T-helper 9 cell (primary cell): Measurements from ENCODE around the gene MGMT.

Source experiments
- DNase-seq: peaks from one replicate; pipeline ENCODE4 v3.0.0-alpha.2; 2020

The MGMT gene

GRCh38 chr10:129741280-129741977 is 274.4 kb downstream of the MGMT start:
- no peak for DNase-seq

DNA sequence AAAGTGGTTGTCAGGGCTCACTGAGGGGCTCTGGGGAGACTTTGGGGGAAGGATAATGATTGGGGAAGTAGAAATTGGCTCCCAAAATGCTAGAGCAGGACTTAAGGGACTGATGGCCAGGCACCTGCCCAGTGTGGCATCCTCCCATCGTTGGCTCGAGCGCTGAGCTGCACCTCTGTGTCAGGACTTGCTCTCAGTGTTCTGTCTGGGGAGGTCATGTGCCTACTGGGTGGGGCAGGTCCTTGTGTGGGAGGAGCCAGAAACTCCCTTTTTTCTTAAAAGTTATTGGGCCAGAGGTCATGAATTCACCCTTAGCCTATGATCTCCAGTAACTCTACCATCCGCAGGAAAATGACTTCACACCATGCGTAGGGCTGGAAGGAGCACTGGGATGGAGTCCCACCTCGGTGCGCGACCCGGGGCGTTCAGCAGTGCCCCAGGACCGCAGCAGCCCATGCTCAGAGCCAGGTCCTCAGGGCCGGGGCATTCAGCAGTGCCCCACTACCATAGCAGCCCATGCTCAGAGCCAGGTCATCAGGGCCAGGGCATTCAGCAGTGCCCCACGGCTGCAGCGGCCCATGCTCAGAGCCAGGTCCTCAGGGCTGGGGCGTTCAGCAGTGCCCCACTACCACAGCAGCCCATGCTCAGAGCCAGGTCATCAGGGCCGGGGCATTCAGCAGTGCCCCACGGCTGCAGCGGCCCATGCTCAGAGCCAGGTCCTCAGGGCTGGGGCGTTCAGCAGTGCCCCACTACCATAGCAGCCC is 275.1 kb downstream of the MGMT start:
- DNase-seq, result no peak

DNA sequence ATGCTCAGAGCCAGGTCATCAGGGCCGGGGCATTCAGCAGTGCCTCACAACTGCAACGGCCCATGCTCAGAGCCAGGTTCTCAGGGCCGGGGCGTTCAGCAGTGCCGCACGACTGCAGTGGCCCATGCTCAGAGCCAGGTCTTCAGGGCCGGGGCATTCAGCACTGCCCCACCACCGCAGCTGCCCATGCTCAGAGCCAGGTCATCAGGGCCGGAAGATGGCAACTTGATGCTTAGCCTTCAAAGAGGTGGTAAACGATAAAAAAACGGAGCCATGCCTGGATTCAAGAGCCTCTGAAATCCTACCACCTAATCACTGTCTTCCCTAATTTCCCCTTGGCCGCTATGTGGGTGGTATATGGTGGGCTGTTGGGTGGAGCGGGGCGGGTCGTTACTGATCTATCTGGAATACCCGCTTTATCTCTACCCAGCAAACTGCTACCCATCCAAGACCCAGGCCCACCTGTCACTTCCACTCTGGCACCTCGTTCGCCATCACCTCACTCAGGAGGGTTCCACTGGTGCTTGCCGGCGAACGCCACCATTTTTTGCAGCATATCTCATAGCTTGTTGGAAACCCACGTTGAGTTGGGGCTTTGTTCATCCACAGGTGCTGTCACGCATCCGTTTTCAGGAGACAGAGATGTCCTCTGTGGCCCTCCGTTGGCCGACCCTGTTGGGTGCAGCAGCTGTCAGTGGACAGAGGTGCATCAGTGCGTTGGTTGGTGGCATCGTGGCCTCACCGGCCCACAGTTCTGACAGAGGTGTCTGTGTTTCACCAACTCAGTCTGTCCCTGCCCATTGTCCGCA is 275.9 kb downstream of the MGMT start:
- no peak for DNase-seq

DNA sequence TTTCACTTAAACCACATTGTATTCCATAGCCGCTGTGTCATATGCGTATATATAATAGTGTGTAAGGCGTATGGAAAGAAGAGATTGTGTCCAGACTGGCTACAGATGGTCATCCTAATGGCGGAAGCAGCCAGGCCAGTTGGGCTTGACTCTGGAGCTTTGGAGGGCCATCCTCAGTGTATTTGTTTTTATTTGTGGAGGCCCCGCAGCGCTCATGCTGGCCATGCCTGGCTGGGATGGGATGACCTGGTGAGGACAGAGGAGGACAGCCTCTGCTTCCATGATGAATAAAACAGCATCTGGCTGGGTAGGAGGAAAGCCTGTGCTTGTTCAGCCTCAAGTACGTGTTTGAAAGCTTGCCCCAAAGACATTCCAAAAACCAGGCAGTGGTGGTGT is 276.7 kb downstream of the MGMT start:
- no peak for DNase-seq

DNA sequence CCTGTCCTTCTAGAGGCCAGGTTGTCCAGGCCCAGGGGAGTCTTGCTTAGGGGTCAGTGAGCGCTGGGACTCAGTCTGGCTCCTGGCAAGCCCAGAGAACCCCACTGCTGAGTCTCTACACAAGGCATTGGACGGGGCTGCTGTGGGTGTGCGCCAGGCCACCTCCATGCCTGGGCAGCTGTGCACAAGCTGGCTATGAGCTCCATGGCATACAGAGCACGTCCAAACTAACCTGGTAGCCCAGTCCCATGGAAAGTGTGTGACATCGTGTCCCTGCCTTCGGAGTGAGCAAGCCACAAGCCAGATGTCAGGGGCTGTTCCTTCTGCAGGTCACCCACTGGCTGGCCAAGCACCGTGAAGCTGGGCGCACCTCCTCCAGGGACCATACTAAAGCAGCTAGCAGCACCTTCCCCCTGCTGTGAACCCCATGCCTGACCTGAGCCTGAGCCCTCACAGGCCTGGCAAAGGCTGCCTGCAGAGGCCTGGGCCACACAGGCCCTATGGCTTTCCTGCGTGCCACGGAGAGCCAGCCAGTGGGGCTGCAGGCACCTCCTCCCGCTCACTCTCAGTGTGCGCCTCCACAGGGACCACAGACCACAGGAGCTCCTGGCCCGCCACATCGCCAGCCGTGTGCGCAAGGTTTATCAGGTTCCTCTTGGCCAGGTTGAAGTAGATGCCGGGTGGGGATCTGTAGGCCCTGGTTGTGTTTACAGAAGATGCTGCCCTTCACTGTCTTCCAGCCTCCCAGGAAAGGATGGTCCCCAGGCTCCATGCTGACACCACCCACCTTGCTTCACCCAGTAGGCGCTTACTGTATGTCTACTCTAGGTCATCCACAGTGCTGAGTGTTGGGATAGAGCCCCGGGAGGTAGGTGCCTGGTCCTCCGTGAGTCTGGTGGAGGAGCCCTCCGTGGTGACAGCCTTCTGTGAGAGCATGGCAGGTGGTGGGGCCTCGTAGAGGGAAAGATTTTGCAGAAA is 277.4 kb downstream of the MGMT start:
- no peak for DNase-seq

DNA sequence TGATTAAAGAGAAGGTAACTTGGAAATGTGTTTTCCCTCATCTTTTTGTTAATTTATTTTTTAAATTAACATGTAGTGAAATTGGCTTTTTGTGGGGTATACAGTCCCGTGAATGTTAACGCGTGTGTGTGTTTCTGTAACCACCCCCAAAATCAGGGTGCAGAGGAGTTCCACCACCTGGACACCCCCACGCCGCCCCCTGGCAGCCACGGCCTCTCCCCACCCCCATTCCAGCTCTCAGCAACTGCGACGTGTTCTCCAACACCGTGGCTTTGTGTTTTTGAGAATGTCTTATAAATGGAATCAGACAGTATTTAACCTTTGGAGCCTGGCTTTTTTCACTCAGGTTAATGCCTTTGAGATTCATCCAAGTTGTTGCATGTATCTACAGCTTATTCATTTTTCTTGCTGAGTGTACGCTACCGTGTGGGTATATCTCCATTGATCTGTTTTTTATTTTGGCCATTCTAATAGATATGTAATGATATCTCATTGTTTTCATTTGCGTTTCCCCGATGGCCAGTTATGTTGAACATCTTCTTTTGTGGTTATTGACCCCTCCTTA is 278.2 kb downstream of the MGMT start:
- DNase-seq, result no peak

- DNase-seq, result no peak
These were observed 287.4 kb downstream of the MGMT start for GRCh38 chr10:129754211-129755050.

DNA sequence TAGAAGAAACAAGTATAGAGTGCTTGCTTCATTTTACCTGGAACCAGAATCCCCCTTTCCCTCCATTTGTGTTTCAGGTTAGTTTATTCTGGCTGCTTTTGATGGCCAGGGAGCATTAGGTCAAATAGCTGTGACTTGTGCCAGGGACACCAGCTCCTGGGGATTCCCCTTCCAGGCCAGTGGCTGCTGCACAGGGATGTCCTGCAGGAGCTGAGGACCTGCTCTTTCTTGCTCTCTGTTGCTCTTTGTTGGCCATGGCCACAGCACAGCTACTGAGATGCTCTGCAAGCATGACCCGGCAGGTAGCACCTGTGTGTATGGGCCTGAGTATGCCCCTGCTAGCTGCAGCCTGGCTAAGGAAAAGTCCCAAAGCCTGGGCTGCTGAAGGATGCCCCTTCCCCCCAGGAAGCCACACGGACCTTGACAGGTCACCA is 288.1 kb downstream of the MGMT start:
- DNase-seq, result no peak

GRCh38 chr10:129755621-129756020 is 288.6 kb downstream of the MGMT start:
- no peak for DNase-seq

GRCh38 chr10:129756912-129757901 is 290.2 kb downstream of the MGMT start:
- no peak for DNase-seq

- DNase-seq, result no peak
These were observed 291.4 kb downstream of the MGMT start for GRCh38 chr10:129758207-129759021.

DNA sequence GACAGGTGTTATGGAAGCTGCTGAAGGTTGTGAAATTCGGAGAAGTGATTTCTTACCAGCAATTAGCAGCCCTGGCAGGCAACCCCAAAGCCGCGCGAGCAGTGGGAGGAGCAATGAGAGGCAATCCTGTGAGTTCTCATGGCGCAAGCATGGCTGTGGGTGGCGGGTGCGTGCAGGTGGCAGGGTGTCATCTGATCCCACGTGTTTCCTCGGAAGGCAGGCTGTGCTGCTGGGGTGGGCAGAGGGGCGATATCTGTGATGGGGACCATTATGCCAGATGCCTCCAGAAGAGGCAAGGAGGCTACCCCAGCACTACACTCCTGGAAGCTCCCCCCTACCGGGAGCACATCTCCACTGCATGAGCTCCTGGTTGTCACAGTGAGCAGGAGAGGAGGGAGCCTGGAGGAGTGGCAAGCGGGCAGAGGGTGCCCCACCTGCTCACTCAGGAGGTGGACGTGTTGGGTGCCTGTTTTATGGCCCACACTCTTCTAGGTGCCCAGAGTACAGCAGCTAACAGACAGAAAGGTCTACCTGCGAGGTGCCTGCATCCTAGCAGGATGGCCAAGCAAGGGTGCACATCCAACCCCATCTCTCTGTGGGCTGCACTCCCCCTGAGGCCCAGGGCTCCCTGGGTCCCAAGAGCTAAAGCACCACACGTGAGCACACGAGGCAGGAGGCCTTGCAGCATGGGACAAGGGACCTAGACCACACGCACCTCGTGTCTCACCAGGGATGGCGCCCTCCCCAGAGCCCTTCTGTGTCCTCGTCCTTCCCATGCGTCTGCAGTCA is 292.4 kb downstream of the MGMT start:
- DNase-seq, result no peak

- DNase-seq, result no peak
These were observed 292.9 kb downstream of the MGMT start for GRCh38 chr10:129760003-129760315.

DNA sequence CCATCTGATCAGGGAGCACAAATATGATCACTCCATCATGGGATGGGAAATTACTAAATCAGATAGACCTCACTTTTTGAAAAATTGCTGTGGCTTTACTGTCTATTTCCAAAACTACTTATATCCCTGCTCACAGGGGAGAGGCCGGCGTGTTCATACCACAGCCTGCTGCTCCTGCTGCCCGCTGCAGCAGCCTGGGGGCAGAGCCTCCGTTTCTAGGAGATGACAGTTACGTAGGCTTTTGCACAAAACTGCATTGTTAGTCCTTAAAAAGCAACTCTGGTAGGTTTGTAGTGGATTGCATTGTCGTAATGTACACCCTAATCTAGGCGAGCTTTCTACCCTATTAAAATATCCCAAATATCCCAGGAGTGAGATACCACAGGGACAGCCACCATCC is 293.4 kb downstream of the MGMT start:
- DNase-seq, result no peak

GRCh38 chr10:129761197-129761972 is 294.3 kb downstream of the MGMT start:
- no peak for DNase-seq

GRCh38 chr10:129761981-129762956 is 295.2 kb downstream of the MGMT start:
- DNase-seq, result no peak
